Breast epithelium (tissue), 4 donors: ENCODE data around the gene PTPRO. TPM values are rescaled to one million over a fixed set of nuclear protein-coding genes. Genes with fewer than 3 reads are reported as not detected.

Source experiments
- DNase-seq, 2 donors: peaks; one replicate each; pipeline ENCODE4 v3.0.0-alpha.2; 2019; ENCODE audit warnings: low spot score in 2 of 2
- H3K27ac ChIP-seq, 2 donors: fragments of 200-600 bp; sonication (generic) in 1 of 2; one replicate each; pipeline ENCODE4 v1.5.1; 2016 to 2019; ENCODE audit warnings: mild to moderate bottlenecking in 1 of 2
- H3K27me3 ChIP-seq, 2 donors: fragments of 200-600 bp; sonication (generic) in 1 of 2; one replicate each; pipeline versions ENCODE4 v1.5.1 to v1.6.0; 2017 to 2019; ENCODE audit warnings: control low read depth in 1 of 2, mild to moderate bottlenecking in 1 of 2
- H3K36me3 ChIP-seq: fragments of 200-600 bp; one replicate; pipeline ENCODE4 v1.5.1; 2019
- H3K4me1 ChIP-seq, 2 donors: fragments of 200-600 bp; sonication (generic); one replicate each; pipeline ENCODE4 v1.5.1; 2016 to 2019; ENCODE audit warnings: control low read depth in 1 of 2
- H3K4me3 ChIP-seq, 3 donors: fragments of 200-600 bp; sonication (generic); 1 replicate in 2 of 3; 2 replicates in 1 of 3; pipeline ENCODE4 v1.5.1; 2016 to 2019; ENCODE audit warnings: mild to moderate bottlenecking in 3 of 3, moderate library complexity in 2 of 3
- H3K9me3 ChIP-seq, 2 donors: fragments of 200-600 bp; sonication (generic) in 1 of 2; one replicate each; pipeline ENCODE4 v1.5.1; 2016 to 2019; ENCODE audit warnings: control low read depth in 1 of 2
- CTCF ChIP-seq, 3 donors: fragments of 450-650 bp; IDR thresholded peaks; one replicate each; pipeline ENCODE4 v1.5.1; 2016 to 2017; ENCODE audit warnings: antibody characterized with exemption in 3 of 3, mild to moderate bottlenecking in 3 of 3, moderate library complexity in 3 of 3
- POLR2A ChIP-seq: fragments of 450-650 bp; IDR thresholded peaks from one replicate; pipeline ENCODE4 v1.6.1; 2016; ENCODE audit warnings: antibody characterized with exemption, mild to moderate bottlenecking, moderate library complexity
- POLR2AphosphoS5 ChIP-seq, 3 donors: sonication (generic); formaldehyde crosslinking; IDR thresholded peaks; one replicate each; pipeline ENCODE4 v1.6.1; 2017; ENCODE audit warnings: antibody characterized with exemption in 3 of 3
- intact Hi-C: fragments of 100-400 bp; cut with DNase I; formaldehyde crosslinking; loops from one replicate; pipeline ENCODE4 v1.15.1; 2023; ENCODE audit warnings: low total_unique reads
- total RNA-seq, 3 donors: library from RNA; depleted of rRNA; stranded (reverse); fragments of >200 nt; gene quantifications; one replicate each; pipeline ENCODE4 v1.1.0, GENCODE V29; 2016

The PTPRO gene
- total RNA-seq, 3 donors from 2014 or later, result 1.3 to 5.3 (median 2.5) TPM

DNA sequence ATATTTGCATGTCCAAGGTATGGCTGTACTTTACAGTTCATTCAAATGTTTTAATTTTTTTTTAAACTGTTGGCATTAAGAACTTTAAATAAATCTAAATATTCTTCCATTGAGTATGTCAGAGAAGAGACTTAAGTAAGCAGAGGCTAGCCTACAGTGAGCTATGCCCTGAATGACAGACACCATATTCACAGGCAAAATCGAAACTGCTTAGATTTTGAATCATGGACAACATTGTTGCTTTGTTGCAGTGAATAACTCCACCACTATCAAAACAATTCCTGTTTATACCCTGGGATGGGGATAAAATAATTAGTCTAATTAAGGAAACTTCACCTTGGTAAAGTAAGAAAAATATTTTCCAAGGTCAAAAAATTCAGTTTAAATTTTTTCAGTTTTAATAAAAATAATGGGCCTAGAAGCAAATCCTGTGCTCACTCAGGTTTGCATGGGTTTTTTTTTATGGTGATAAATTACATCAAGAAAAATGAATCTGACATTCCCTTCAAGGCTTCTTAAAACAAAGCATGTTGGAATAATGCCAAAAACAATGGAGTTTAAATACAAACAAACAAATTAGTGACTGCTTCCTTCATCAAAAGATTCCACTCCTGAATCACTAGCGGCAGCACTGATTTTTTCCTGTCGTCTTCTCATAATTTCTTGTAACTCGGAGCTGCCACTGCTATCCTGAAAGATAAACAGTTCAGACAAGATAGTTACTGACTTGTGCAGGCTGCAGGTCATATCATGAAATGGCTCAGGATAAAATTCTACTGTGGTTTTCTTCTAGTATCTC lies 298.6 kb downstream of the PTPRO start:
- no peaks in the 10 kb centered on the region for H3K4me1 ChIP-seq
- no peak overlapping the region for H3K27ac ChIP-seq
- no peaks in the 10 kb centered on the region for H3K36me3 ChIP-seq
- no peak for DNase-seq
- H3K27me3 ChIP-seq, result no peaks in the 10 kb centered on the region
- intact Hi-C loops, result no loop called here
- no peak overlapping the region for H3K4me3 ChIP-seq
- H3K9me3 ChIP-seq, result peaks cover 0 to 9% of the 10 kb centered on the region in 2 donors
- TF ChIP-seq POLR2A (no peak), CTCF (IDR thresholded peaks at IDR 0.05) (no peak), POLR2AphosphoS5 (IDR thresholded peaks at IDR 0.05) (no peak)

DNA sequence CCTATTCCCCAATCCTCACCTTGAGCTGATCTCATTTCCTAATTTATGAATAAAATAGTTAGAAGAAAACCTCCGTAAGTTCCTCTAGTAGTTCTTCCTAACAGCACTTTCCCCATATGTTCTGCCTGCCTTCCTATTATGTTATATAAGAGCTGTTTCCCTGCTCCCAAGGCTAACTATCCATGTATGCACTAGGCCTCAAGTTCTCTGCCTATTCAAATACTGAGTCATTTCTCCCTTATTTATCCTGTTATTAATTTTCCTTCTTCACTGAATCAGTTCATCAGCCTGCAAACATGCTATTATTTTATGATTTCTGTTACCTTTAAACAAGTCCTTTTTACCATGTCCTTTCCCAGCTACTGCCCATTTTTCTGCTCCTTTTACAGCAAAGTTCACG lies 302.8 kb downstream of the PTPRO start:
- intact Hi-C loops, result no loop called here
- TF ChIP-seq POLR2AphosphoS5 (IDR thresholded peaks at IDR 0.05) (no peak), CTCF (IDR thresholded peaks at IDR 0.05) (no peak), POLR2A (no peak)
- H3K27me3 ChIP-seq, result no peaks in the 10 kb centered on the region
- H3K27ac ChIP-seq, result no peak overlapping the region
- DNase-seq, result no peak
- H3K36me3 ChIP-seq, result no peaks in the 10 kb centered on the region
- H3K4me3 ChIP-seq, result no peak overlapping the region
- H3K4me1 ChIP-seq, result peaks cover 0 to 4% of the 10 kb centered on the region in 2 donors
- H3K9me3 ChIP-seq, result no peaks in the 10 kb centered on the region

- no peaks in the 10 kb centered on the region for H3K36me3 ChIP-seq
- intact Hi-C loops, result no loop called here
- H3K27ac ChIP-seq, result peak overlapping the region; percentile 66 to 78
- no peak overlapping the region for H3K4me3 ChIP-seq
- no peak for DNase-seq
- no peaks in the 10 kb centered on the region for H3K9me3 ChIP-seq
- TF ChIP-seq POLR2AphosphoS5 (IDR thresholded peaks at IDR 0.05), result peak in 1 of 3 donors; percentile 63
- no peak for TF ChIP-seq POLR2A
- TF ChIP-seq CTCF (IDR thresholded peaks at IDR 0.05), result no peak
- H3K27me3 ChIP-seq, result no peaks in the 10 kb centered on the region
- peaks cover 0 to 4% of the 10 kb centered on the region in 2 donors for H3K4me1 ChIP-seq
These were observed 306.0 kb downstream of the PTPRO start for GRCh38 chr12:15627995-15628945.

- Histone ChIP-seq H3K4me1 (peaks cover 0 to 4% of the 10 kb centered on the region in 2 donors), H3K27ac (peak overlapping the region; percentile 66 to 78), H3K36me3 (no peaks in the 10 kb centered on the region), H3K4me3 (no peak overlapping the region), H3K27me3 (no peaks in the 10 kb centered on the region), H3K9me3 (no peaks in the 10 kb centered on the region)
- TF ChIP-seq POLR2AphosphoS5 (IDR thresholded peaks at IDR 0.05) (peak; percentile 28 to 84 (median 63)), POLR2A (no peak), CTCF (IDR thresholded peaks at IDR 0.05) (no peak)
- peak in 1 of 2 donors; percentile 39 for DNase-seq
- intact Hi-C loops, result no loop called here
These were observed 306.8 kb downstream of the PTPRO start for GRCh38 chr12:15629108-15629507.
